ENCODE results near the gene PLEKHG4B.

PLEKHG4B gene

GRCh38 chr5:74503-75109 lies 17.4 kb upstream of the PLEKHG4B start:
- DNase-seq (ENCODE audit: low read depth, low spot score) = no peak

- no peak for DNase-seq (ENCODE audit: low read depth, low spot score)
These were observed 16.3 kb upstream of the PLEKHG4B start for GRCh38 chr5:75331-76320.

GRCh38 chr5:76358-77169 lies 15.4 kb upstream of the PLEKHG4B start:
- no peak for DNase-seq (ENCODE audit: low read depth, low spot score)

GRCh38 chr5:77170-77501 lies 14.8 kb upstream of the PLEKHG4B start:
- no peak for DNase-seq (ENCODE audit: low read depth, low spot score)

- DNase-seq (ENCODE audit: low read depth, low spot score) = no peak
These were observed 14.4 kb upstream of the PLEKHG4B start for GRCh38 chr5:77546-77945.

- no peak for DNase-seq (ENCODE audit: low read depth, low spot score)
These were observed 13.8 kb upstream of the PLEKHG4B start for GRCh38 chr5:77957-78804.

- DNase-seq (ENCODE audit: low read depth, low spot score) = no peak
These were observed 13.2 kb upstream of the PLEKHG4B start for GRCh38 chr5:78805-79149.

- DNase-seq (ENCODE audit: low read depth, low spot score) = no peak
These were observed 12.7 kb upstream of the PLEKHG4B start for GRCh38 chr5:79263-79662.

- no peak for DNase-seq (ENCODE audit: low read depth, low spot score)
These were observed 12.1 kb upstream of the PLEKHG4B start for GRCh38 chr5:79821-80220.

GRCh38 chr5:81391-82021 lies 10.5 kb upstream of the PLEKHG4B start:
- no peak for DNase-seq (ENCODE audit: low read depth, low spot score)

GRCh38 chr5:82097-82496 lies 9.9 kb upstream of the PLEKHG4B start:
- no peak for DNase-seq (ENCODE audit: low read depth, low spot score)

GRCh38 chr5:82570-82969 lies 9.4 kb upstream of the PLEKHG4B start:
- no peak for DNase-seq (ENCODE audit: low read depth, low spot score)

GRCh38 chr5:83029-83428 lies 8.9 kb upstream of the PLEKHG4B start:
- DNase-seq (ENCODE audit: low read depth, low spot score) = no peak

GRCh38 chr5:85334-85995 lies 6.5 kb upstream of the PLEKHG4B start:
- DNase-seq (ENCODE audit: low read depth, low spot score) = no peak

- DNase-seq (ENCODE audit: low read depth, low spot score) = no peak
These were observed 2.4 kb upstream of the PLEKHG4B start for GRCh38 chr5:89337-90286.

GRCh38 chr5:90590-91547 lies 1.1 kb upstream of the PLEKHG4B start:
- DNase-seq (ENCODE audit: low read depth, low spot score) = no peak

GRCh38 chr5:92401-93220 lies 643 bp downstream of the PLEKHG4B start:
- no peak for DNase-seq (ENCODE audit: low read depth, low spot score)

Measured in activated naive CD8-positive, alpha-beta T cell treated with anti-CD3 and anti-CD28 coated beads, Interleukin-2, amount 50 U/mL, for 16 hours (primary cell).